C4-2B (cell line): ENCODE measurements around the gene UBAP1.

Source experiments
- ZFX ChIP-seq: fragments of 450-650 bp; IDR thresholded peaks from 2 replicates; pipeline ENCODE4 v1.6.1; 2017
- TF ChIP-seq, protein P1 (sequence below): fragments of 450-650 bp; conservative IDR thresholded peaks from 2 replicates; pipeline ENCODE4 v1.5.1; 2017; ENCODE audit warnings: mild to moderate bottlenecking

DNA sequence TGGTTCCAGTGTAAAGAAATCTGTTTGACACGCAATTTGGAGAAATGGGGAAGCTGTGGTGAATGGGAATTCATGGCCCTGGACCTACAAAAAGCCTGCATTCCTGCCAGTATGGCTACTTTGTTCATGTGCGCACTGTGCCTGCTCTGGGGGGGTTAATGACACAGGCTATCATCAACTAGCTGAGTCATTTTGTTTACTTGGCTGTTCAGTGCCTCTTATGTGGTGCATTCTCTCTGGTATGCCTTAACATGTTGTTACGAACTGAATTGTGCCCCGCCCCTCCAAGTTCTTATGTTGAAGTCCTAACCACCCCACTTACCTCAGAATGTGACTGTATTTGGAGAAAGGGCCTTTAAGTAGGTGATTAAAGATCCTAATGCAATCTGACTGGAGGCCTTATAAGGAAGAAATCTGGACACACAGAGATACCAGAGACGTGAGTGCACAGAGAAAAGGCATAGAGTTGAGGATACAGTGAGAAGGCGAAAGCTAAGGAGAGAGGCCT lies 20.4 kb upstream of the UBAP1 start:
- TF ChIP-seq, protein P1, sequence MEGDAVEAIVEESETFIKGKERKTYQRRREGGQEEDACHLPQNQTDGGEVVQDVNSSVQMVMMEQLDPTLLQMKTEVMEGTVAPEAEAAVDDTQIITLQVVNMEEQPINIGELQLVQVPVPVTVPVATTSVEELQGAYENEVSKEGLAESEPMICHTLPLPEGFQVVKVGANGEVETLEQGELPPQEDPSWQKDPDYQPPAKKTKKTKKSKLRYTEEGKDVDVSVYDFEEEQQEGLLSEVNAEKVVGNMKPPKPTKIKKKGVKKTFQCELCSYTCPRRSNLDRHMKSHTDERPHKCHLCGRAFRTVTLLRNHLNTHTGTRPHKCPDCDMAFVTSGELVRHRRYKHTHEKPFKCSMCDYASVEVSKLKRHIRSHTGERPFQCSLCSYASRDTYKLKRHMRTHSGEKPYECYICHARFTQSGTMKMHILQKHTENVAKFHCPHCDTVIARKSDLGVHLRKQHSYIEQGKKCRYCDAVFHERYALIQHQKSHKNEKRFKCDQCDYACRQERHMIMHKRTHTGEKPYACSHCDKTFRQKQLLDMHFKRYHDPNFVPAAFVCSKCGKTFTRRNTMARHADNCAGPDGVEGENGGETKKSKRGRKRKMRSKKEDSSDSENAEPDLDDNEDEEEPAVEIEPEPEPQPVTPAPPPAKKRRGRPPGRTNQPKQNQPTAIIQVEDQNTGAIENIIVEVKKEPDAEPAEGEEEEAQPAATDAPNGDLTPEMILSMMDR, result no peak
- no peak for TF ChIP-seq ZFX
